Cardiac muscle cell (in vitro differentiated cells and primary cell): ENCODE results near the gene PDZRN3. TPM values are rescaled to one million over a fixed set of nuclear protein-coding genes. Genes with fewer than 3 reads are reported as not detected.

Source experiments
- DNase-seq, 2 donors: peaks; one replicate each; pipeline versions ENCODE4 v3.0.0 to v3.0.0-alpha.2; 2010 to 2017; ENCODE audit warnings: low read depth in 1 of 2, low spot score in 1 of 2
- H3K27ac ChIP-seq: fragments of 200-600 bp; sonication (generic); 2 replicates; pipeline ENCODE4 v1.5.1; 2016
- H3K27me3 ChIP-seq: fragments of 200-600 bp; sonication (generic); 2 replicates; pipeline ENCODE4 v1.6.0; 2016; ENCODE audit warnings: control low read depth
- H3K36me3 ChIP-seq: fragments of 200-600 bp; sonication (generic); 2 replicates; pipeline ENCODE4 v1.5.1; 2016; ENCODE audit warnings: control low read depth
- H3K4me1 ChIP-seq: fragments of 200-600 bp; sonication (generic); 2 replicates; pipeline ENCODE4 v1.8.1; 2017; ENCODE audit warnings: low read depth, mild to moderate bottlenecking, mixed run types
- H3K4me3 ChIP-seq: fragments of 200-600 bp; sonication (generic); 2 replicates; pipeline ENCODE4 v1.5.1; 2016; ENCODE audit warnings: mild to moderate bottlenecking
- H3K9me3 ChIP-seq: fragments of 200-600 bp; sonication (generic); 2 replicates; pipeline ENCODE4 v1.5.1; 2017; ENCODE audit warnings: low read depth, mild to moderate bottlenecking, control low read depth
- CTCF ChIP-seq: IDR thresholded peaks from 2 replicates; pipeline ENCODE4 v1.5.1; 2012; ENCODE audit warnings: low read depth, mild to moderate bottlenecking, low read length
- polyA plus RNA-seq: library from polyadenylated mRNA; unstranded; fragments of >200 nt; fragmentation: Nextera tagmentation; extraction: Ambion mirVana; gene quantifications from 2 replicates; pipeline ENCODE4 v1.2.1, GENCODE V29; 2016
- total RNA-seq: library from RNA; depleted of rRNA; stranded (reverse); fragments of >200 nt; gene quantifications from 2 replicates; pipeline ENCODE4 v1.2.3, GENCODE V29; 2016

The PDZRN3 gene
- total and polyA plus RNA-seq, 2 experiments from 2014 or later = 63.9 to 94.7 TPM

- Histone ChIP-seq H3K4me1 (peaks cover 20% of the 10 kb centered on the region), H3K36me3 (peaks cover 28% of the 10 kb centered on the region)
Measured at GRCh38 chr3:73394240-73394639, 230.5 kb downstream of the PDZRN3 start.

GRCh38 chr3:73393005-73393404 lies 231.7 kb downstream of the PDZRN3 start:
- Histone ChIP-seq H3K36me3 (peaks cover 32% of the 10 kb centered on the region), H3K4me1 (peaks cover 19% of the 10 kb centered on the region), H3K27ac (peak overlapping the region; percentile 51), H3K4me3 (no peak overlapping the region), H3K9me3 (no peaks in the 10 kb centered on the region), H3K27me3 (no peaks in the 10 kb centered on the region)
- no peak for TF ChIP-seq CTCF
- no peak for DNase-seq

More at GRCh38 chr3:73394240-73394639, 230.5 kb downstream of the PDZRN3 start:
- Histone ChIP-seq H3K27ac (peak overlapping the region; percentile 1), H3K4me3 (no peak overlapping the region), H3K27me3 (no peaks in the 10 kb centered on the region), H3K9me3 (no peaks in the 10 kb centered on the region)
- TF ChIP-seq CTCF = no peak
- DNase-seq = no peak

GRCh38 chr3:73391984-73392383 lies 232.8 kb downstream of the PDZRN3 start:
- H3K27ac ChIP-seq = no peak overlapping the region
- H3K27me3 ChIP-seq = no peaks in the 10 kb centered on the region
- peaks cover 32% of the 10 kb centered on the region for H3K36me3 ChIP-seq
- no peak for TF ChIP-seq CTCF
- H3K4me1 ChIP-seq = peaks cover 10% of the 10 kb centered on the region
- no peaks in the 10 kb centered on the region for H3K9me3 ChIP-seq
- DNase-seq = no peak
- no peak overlapping the region for H3K4me3 ChIP-seq

GRCh38 chr3:73389928-73390327 lies 234.8 kb downstream of the PDZRN3 start:
- no peak overlapping the region for H3K4me3 ChIP-seq
- TF ChIP-seq CTCF = no peak
- DNase-seq = no peak
- H3K4me1 ChIP-seq = peaks cover 10% of the 10 kb centered on the region
- H3K27ac ChIP-seq = no peak overlapping the region
- peaks cover 36% of the 10 kb centered on the region for H3K36me3 ChIP-seq
- no peaks in the 10 kb centered on the region for H3K9me3 ChIP-seq
- no peaks in the 10 kb centered on the region for H3K27me3 ChIP-seq

GRCh38 chr3:73389117-73389813 lies 235.5 kb downstream of the PDZRN3 start:
- H3K27me3 ChIP-seq = no peaks in the 10 kb centered on the region
- peaks cover 6% of the 10 kb centered on the region for H3K4me1 ChIP-seq
- no peak overlapping the region for H3K27ac ChIP-seq
- no peaks in the 10 kb centered on the region for H3K9me3 ChIP-seq
- DNase-seq = no peak
- peaks cover 41% of the 10 kb centered on the region for H3K36me3 ChIP-seq
- TF ChIP-seq CTCF = no peak
- H3K4me3 ChIP-seq = no peak overlapping the region
